HEK293T (cell line): Measurements from ENCODE around the gene USP32.

Experiments
- CTCF ChIA-PET: fragments of 350-600 bp; formaldehyde crosslinking; extraction: SDS; loops from one replicate; lab custom pipeline; 2021; ENCODE audit warnings: antibody characterized with exemption, inconsistent platforms; lab: Yijun Ruan, JAX
- POLR2A ChIA-PET: fragments of 350-600 bp; formaldehyde crosslinking; extraction: SDS; loops from one replicate; lab custom pipeline; 2020; ENCODE audit warnings: antibody characterized with exemption, inconsistent platforms; lab: Yijun Ruan, JAX
- DNase-seq: peaks from one replicate; pipeline ENCODE4 v3.0.0; 2012; ENCODE audit warnings: mixed read lengths; ENCODE audit errors: extremely low spot score
- ARNT ChIP-seq: fragments of 450-650 bp; IDR thresholded peaks from 2 replicates; pipeline ENCODE4 v1.6.1; 2017; ENCODE audit warnings: mild to moderate bottlenecking
- BHLHE40 ChIP-seq: fragments of 450-650 bp; IDR thresholded peaks from 2 replicates; pipeline ENCODE4 v1.6.1; 2016; ENCODE audit warnings: mild to moderate bottlenecking, moderate library complexity, borderline replicate concordance
- CTBP1 ChIP-seq: fragments of 450-650 bp; IDR thresholded peaks from 2 replicates; pipeline ENCODE4 v1.6.1; 2016; ENCODE audit warnings: borderline replicate concordance
- ELF4 ChIP-seq: fragments of 450-650 bp; IDR thresholded peaks from 2 replicates; pipeline ENCODE4 v1.6.1; 2017; ENCODE audit warnings: antibody characterized with exemption
- FOXA1 ChIP-seq: fragments of 450-650 bp; IDR thresholded peaks from 2 replicates; pipeline ENCODE4 v1.6.1; 2016; ENCODE audit warnings: mild to moderate bottlenecking
- FOXK2 ChIP-seq: fragments of 450-650 bp; IDR thresholded peaks from 2 replicates; pipeline ENCODE4 v1.6.1; 2016; ENCODE audit warnings: mild to moderate bottlenecking
- FOXM1 ChIP-seq: fragments of 450-650 bp; IDR thresholded peaks from 2 replicates; pipeline ENCODE4 v1.6.1; 2017; ENCODE audit warnings: mild to moderate bottlenecking, borderline replicate concordance
- HDGF ChIP-seq: fragments of 450-650 bp; IDR thresholded peaks from 2 replicates; pipeline ENCODE4 v1.6.1; 2017; ENCODE audit warnings: antibody characterized with exemption, borderline replicate concordance
- L3MBTL2 ChIP-seq: fragments of 450-650 bp; conservative IDR thresholded peaks from 2 replicates; pipeline ENCODE4 v1.6.1; 2016; ENCODE audit warnings: mild to moderate bottlenecking
- LEF1 ChIP-seq: fragments of 450-650 bp; IDR thresholded peaks from 2 replicates; pipeline ENCODE4 v1.6.1; 2017; ENCODE audit warnings: mild to moderate bottlenecking, borderline replicate concordance
- NFRKB ChIP-seq: fragments of 450-650 bp; IDR thresholded peaks from 2 replicates; pipeline ENCODE4 v1.6.1; 2016; ENCODE audit warnings: mild to moderate bottlenecking, moderate library complexity
- PKNOX1 ChIP-seq: fragments of 450-650 bp; IDR thresholded peaks from 2 replicates; pipeline ENCODE4 v1.6.1; 2016
- SP1 ChIP-seq: fragments of 450-650 bp; IDR thresholded peaks from 2 replicates; pipeline ENCODE4 v1.6.1; 2017
- SUZ12 ChIP-seq: fragments of 450-650 bp; IDR thresholded peaks from 2 replicates; pipeline ENCODE4 v1.6.1; 2016; ENCODE audit warnings: mild to moderate bottlenecking
- TARDBP ChIP-seq: fragments of 450-650 bp; IDR thresholded peaks from 2 replicates; pipeline ENCODE4 v1.6.1; 2016
- ZNF384 ChIP-seq: fragments of 450-650 bp; IDR thresholded peaks from 2 replicates; pipeline ENCODE4 v1.6.1; 2016

Gene USP32

GRCh38 chr17:60369727-60370126, 22.2 kb downstream of the USP32 start:
- ChIA-PET POLR2A (no interaction called here), CTCF (no interaction called here)
- no peak for DNase-seq
- TF ChIP-seq TARDBP = no peak
- TF ChIP-seq FOXK2 = no peak
- TF ChIP-seq BHLHE40 = no peak
- TF ChIP-seq FOXA1 = no peak
- no peak for TF ChIP-seq NFRKB
- no peak for TF ChIP-seq ZNF384
- TF ChIP-seq PKNOX1 = no peak
- TF ChIP-seq LEF1 = no peak
- no peak for TF ChIP-seq ARNT
- no peak for TF ChIP-seq HDGF
- no peak for TF ChIP-seq L3MBTL2
- TF ChIP-seq SP1 = no peak
- no peak for TF ChIP-seq CTBP1

GRCh38 chr17:60363700-60364405, 28.1 kb downstream of the USP32 start:
- TF ChIP-seq L3MBTL2 (no peak), TARDBP (no peak), PKNOX1 (no peak), LEF1 (no peak), SP1 (no peak), ZNF384 (no peak), BHLHE40 (no peak), CTBP1 (no peak), FOXA1 (no peak), NFRKB (no peak), SUZ12 (no peak), FOXK2 (no peak), ARNT (no peak), FOXM1 (no peak), ELF4 (no peak), HDGF (no peak)
- no peak for DNase-seq
- ChIA-PET CTCF (no interaction called here), POLR2A (no interaction called here)

GRCh38 chr17:60362329-60362728, 29.6 kb downstream of the USP32 start:
- ChIA-PET POLR2A (no interaction called here), CTCF (no interaction called here)
- no peak for DNase-seq
- no peak for TF ChIP-seq BHLHE40
- TF ChIP-seq FOXK2 = no peak
- no peak for TF ChIP-seq PKNOX1
- TF ChIP-seq TARDBP = no peak
- no peak for TF ChIP-seq ARNT
- TF ChIP-seq LEF1 = no peak
- TF ChIP-seq SP1 = no peak
- TF ChIP-seq FOXM1 = no peak
- no peak for TF ChIP-seq ELF4
- TF ChIP-seq ZNF384 = no peak
- TF ChIP-seq FOXA1 = no peak
- no peak for TF ChIP-seq NFRKB
- no peak for TF ChIP-seq L3MBTL2
- TF ChIP-seq SUZ12 = no peak
- no peak for TF ChIP-seq HDGF

GRCh38 chr17:60361889-60362288, 30.0 kb downstream of the USP32 start:
- DNase-seq = no peak
- TF ChIP-seq HDGF (no peak), ELF4 (no peak), ARNT (no peak), NFRKB (no peak), SP1 (no peak), PKNOX1 (no peak), FOXK2 (no peak), L3MBTL2 (no peak), TARDBP (no peak), SUZ12 (no peak), CTBP1 (no peak), FOXM1 (no peak), BHLHE40 (no peak), ZNF384 (no peak), LEF1 (no peak), FOXA1 (no peak)
- ChIA-PET CTCF (no interaction called here), POLR2A (no interaction called here)

GRCh38 chr17:60359415-60359814, 32.5 kb downstream of the USP32 start:
- no peak for TF ChIP-seq NFRKB
- TF ChIP-seq BHLHE40 = no peak
- no peak for TF ChIP-seq FOXM1
- no peak for TF ChIP-seq SP1
- no peak for TF ChIP-seq ARNT
- no peak for TF ChIP-seq FOXK2
- no peak for TF ChIP-seq L3MBTL2
- no peak for TF ChIP-seq HDGF
- TF ChIP-seq TARDBP = no peak
- TF ChIP-seq LEF1 = no peak
- TF ChIP-seq FOXA1 = no peak
- no peak for TF ChIP-seq PKNOX1
- TF ChIP-seq ZNF384 = no peak
- no peak for TF ChIP-seq SUZ12
- no peak for TF ChIP-seq ELF4
- TF ChIP-seq CTBP1 = no peak
- ChIA-PET POLR2A (no interaction called here), CTCF (interaction anchor here (0.7 kb wide), 1 partner anchor 1544 kb away, joined by 5 read pairs; no protein-coding TSS in a partner anchor)

More at GRCh38 chr17:60359415-60359814, 32.5 kb downstream of the USP32 start:
- no peak for DNase-seq
